ENCODE data around the gene ATG16L2.

Gene ATG16L2

DNA sequence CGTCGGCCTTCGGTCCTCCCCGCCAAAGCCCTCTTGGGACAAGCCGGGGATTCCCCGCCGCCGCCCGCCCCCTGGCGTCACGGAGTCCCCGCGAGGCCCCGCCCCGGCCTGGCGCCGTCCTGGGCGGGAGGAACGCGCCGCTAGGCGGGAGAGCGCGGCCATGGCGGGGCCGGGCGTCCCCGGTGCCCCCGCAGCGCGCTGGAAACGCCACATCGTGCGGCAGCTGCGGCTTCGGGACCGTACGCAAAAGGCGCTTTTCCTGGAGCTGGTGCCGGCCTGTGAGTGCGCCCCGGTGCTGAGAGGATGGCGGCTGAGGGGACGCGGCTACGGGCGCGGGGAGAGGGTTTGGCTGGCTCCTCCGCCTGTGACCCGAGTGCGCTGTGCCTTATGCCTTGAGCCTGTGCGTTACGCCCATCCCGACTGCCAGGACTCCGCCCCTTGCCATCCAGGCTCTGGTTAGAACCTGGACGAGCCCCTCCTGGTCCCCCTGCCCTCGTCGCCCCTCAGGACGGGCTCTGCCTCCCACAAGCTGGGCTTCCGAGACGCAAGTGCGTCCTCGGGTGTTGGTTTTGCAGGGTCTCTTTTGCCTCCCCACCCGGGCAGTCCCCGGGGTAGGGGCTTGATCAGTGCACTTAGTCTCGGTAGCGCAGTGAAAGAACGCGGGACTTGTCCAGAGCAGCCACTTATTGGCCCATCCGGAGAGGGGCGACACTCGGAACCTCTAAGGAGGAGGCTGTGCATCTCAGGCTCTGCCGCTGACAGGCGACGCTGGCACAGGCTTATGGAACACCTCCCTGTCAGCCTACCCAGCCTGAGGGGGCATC, at the start of gene ATG16L2:
TSS of gene ATG16L2 (plus strand) at position 126 of the 824 bp plus-strand sequence. CDS start at position 161, 35 bp downstream.
- Histone ChIP-seq H3K9ac (ENCODE audit: low read length) (peak within 1 kb of the TSS; percentile 88), H3K4me3 (ENCODE audit: low read depth, low read length, poor library complexity, severe bottlenecking) (peak within 1 kb of the TSS; percentile 80), H3F3A (ENCODE audit: insufficient read depth, low read length) (no peaks in the 10 kb centered on the region), H2AFZ (ENCODE audit: low read length) (no peak within 1 kb of the TSS; the same call in 1 of the 2 replicates), H3K36me3 (ENCODE audit: insufficient read depth, low read length) (peaks cover 28% of the 10 kb centered on the region; the same call in 1 of the 2 replicates), H3K4me1 (ENCODE audit: insufficient read depth, low read length, severe bottlenecking) (peaks cover 35% of the 10 kb centered on the region), H3K79me2 (ENCODE audit: insufficient read depth, low read length) (peaks cover 17% of the 10 kb centered on the region; the same call in 1 of the 2 replicates), H3K9me3 (ENCODE audit: low read length) (no peaks in the 10 kb centered on the region), H3K4me2 (ENCODE audit: low read length) (peak within 1 kb of the TSS; percentile 96), H4K20me1 (ENCODE audit: insufficient read depth, low read length) (no peaks in the 10 kb centered on the region), H3K9me2 (ENCODE audit: low read depth, low read length) (no peaks in the 10 kb centered on the region), H3K27ac (ENCODE audit: low read depth, low read length, poor library complexity, severe bottlenecking) (peak within 1 kb of the TSS; percentile 87), H3K27me3 (ENCODE audit: insufficient read depth, low read length) (no peaks in the 10 kb centered on the region)
- TF ChIP-seq CTCF (IDR thresholded peaks at IDR 0.05; ENCODE audit: low read length): no peak; the same call in 1 of the 2 replicates
- no peak for TF ChIP-seq EZH2 (IDR thresholded peaks at IDR 0.05; ENCODE audit: borderline replicate concordance, low read length)

DNA sequence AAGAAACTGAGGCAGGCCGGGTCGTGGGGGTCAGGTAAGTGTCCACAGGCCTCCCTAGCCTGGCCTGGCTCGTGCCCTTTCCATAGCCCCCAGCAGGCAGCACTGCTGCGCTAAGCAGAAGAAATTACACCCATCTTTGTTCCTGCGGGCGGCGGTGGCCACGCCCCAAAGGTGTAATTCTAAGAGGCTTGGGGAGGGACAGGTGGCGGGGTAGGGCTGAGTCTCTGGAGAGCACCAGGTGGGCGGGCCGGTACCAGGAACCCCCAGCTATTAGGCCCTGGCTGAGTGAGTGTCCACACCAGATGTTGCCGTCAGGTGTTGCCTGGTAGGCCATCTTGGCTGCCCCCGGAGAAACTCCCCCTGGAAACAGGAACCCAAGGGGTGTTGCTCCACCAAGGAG, 49.7 kb upstream of the ATG16L2 start:
- Histone ChIP-seq H3K27me3 (ENCODE audit: insufficient read depth, low read length) (peaks cover 4% of the 10 kb centered on the region; the same call in 1 of the 2 replicates), H3K79me2 (ENCODE audit: insufficient read depth, low read length) (no peaks in the 10 kb centered on the region), H3F3A (ENCODE audit: insufficient read depth, low read length) (no peaks in the 10 kb centered on the region), H3K4me2 (ENCODE audit: low read length) (no peak overlapping the region), H3K4me3 (ENCODE audit: low read depth, low read length, poor library complexity, severe bottlenecking) (no peak overlapping the region), H4K20me1 (ENCODE audit: insufficient read depth, low read length) (no peaks in the 10 kb centered on the region), H3K9me3 (ENCODE audit: low read length) (no peaks in the 10 kb centered on the region), H2AFZ (ENCODE audit: low read length) (no peak overlapping the region), H3K9ac (ENCODE audit: low read length) (no peak overlapping the region), H3K9me2 (ENCODE audit: low read depth, low read length) (no peaks in the 10 kb centered on the region), H3K36me3 (ENCODE audit: insufficient read depth, low read length) (no peaks in the 10 kb centered on the region), H3K27ac (ENCODE audit: low read depth, low read length, poor library complexity, severe bottlenecking) (no peak overlapping the region), H3K4me1 (ENCODE audit: insufficient read depth, low read length, severe bottlenecking) (no peaks in the 10 kb centered on the region)
- no peak for TF ChIP-seq CTCF (IDR thresholded peaks at IDR 0.05; ENCODE audit: low read length)
- TF ChIP-seq EZH2 (IDR thresholded peaks at IDR 0.05; ENCODE audit: borderline replicate concordance, low read length): no peak

- Histone ChIP-seq H2AFZ (ENCODE audit: low read length) (no peak overlapping the region), H3K36me3 (ENCODE audit: insufficient read depth, low read length) (no peaks in the 10 kb centered on the region), H3K4me2 (ENCODE audit: low read length) (no peak overlapping the region), H3K9ac (ENCODE audit: low read length) (no peak overlapping the region), H3K9me3 (ENCODE audit: low read length) (no peaks in the 10 kb centered on the region), H3K79me2 (ENCODE audit: insufficient read depth, low read length) (no peaks in the 10 kb centered on the region), H3K4me1 (ENCODE audit: insufficient read depth, low read length, severe bottlenecking) (no peaks in the 10 kb centered on the region), H3K4me3 (ENCODE audit: low read depth, low read length, poor library complexity, severe bottlenecking) (no peak overlapping the region), H4K20me1 (ENCODE audit: insufficient read depth, low read length) (no peaks in the 10 kb centered on the region), H3K27me3 (ENCODE audit: insufficient read depth, low read length) (peaks cover 4% of the 10 kb centered on the region; the same call in 1 of the 2 replicates), H3F3A (ENCODE audit: insufficient read depth, low read length) (no peaks in the 10 kb centered on the region), H3K9me2 (ENCODE audit: low read depth, low read length) (no peaks in the 10 kb centered on the region), H3K27ac (ENCODE audit: low read depth, low read length, poor library complexity, severe bottlenecking) (no peak overlapping the region)
- TF ChIP-seq CTCF (IDR thresholded peaks at IDR 0.05; ENCODE audit: low read length) (no peak), EZH2 (IDR thresholded peaks at IDR 0.05; ENCODE audit: borderline replicate concordance, low read length) (no peak)
Measured at GRCh38 chr11:72766152-72766902, 47.9 kb upstream of the ATG16L2 start.

All from OCI-LY1 (cell line).